ENCODE data around the gene REG3G. TPM values are rescaled to one million over a fixed set of nuclear protein-coding genes. Genes with fewer than 3 reads are reported as not detected.

The REG3G gene
- total RNA-seq, 1 donor from 2014 or later: not detected

DNA sequence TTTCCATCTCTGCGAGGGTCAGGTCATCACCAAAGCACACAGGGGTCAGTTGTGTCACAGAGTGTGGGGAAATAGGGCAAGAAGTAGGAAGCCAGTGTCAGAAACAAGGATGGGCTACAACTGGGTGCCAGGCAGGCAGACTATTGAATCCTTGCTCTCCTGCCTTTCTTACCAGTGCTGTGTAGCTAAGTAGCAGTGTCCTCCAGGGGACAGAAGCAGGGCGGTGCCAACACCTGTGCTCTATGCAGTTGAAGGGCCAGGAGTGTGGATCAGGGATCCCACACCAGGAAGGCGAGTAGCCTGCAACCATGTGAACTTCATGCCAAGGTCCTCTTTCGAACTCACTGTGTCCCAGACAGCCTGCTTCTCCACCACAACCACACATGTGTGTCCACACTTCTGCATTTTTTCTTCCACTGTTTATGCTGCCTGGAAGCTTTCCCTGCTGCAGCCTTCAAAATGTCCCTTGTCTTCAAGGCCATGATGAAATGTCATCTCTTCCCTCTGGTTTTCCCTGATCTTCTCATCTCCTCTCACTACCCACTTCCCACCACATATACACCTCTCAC, 25.4 kb upstream of the REG3G start:
- TF ChIP-seq CTCF (IDR thresholded peaks at IDR 0.05): no peak

DNA sequence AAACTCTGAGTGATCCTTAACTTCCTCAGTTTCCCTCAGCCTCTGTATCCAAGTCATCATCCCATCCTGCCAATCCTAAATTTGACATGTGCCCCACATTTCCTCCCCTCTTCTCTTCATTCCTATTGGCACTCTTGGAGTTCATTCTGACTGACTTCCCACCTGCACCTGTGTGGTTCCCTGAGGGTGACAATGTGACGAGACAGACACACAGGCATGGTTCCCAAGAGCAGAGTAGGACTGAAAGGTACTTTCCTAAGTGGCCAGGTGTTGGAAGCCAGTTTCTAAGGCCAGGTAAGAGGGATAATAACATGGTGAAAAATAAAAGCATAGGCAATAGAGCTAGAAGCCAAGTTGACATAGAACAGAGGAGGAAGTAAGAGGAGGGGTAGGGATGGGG, 24.2 kb upstream of the REG3G start:
- TF ChIP-seq CTCF (IDR thresholded peaks at IDR 0.05): no peak
- Histone ChIP-seq H3K36me3 (no peaks in the 10 kb centered on the region), H3K4me1 (no peaks in the 10 kb centered on the region), H3K27me3 (ENCODE audit: low read depth) (no peaks in the 10 kb centered on the region), H3K27ac (no peak overlapping the region), H3K4me3 (no peak overlapping the region), H3K9me3 (no peaks in the 10 kb centered on the region)
- ATAC-seq: no peak
- DNase-seq: no peak
- intact Hi-C loops (cut with DNase I): no loop called here

More for the DNA sequence above, 25.4 kb upstream of the REG3G start:
- intact Hi-C loops (cut with DNase I): no loop called here
- ATAC-seq (peak; percentile 40 to 53), DNase-seq (no peak)
- Histone ChIP-seq H3K27me3 (ENCODE audit: low read depth) (peaks cover under 1% of the 10 kb centered on the region), H3K36me3 (no peaks in the 10 kb centered on the region), H3K27ac (no peak overlapping the region), H3K4me1 (no peaks in the 10 kb centered on the region), H3K4me3 (no peak overlapping the region), H3K9me3 (no peaks in the 10 kb centered on the region)

GRCh38 chr2:79004680-79005079, 20.8 kb upstream of the REG3G start:
- no peaks in the 10 kb centered on the region for H3K27me3 ChIP-seq (ENCODE audit: low read depth)
- intact Hi-C loops (cut with DNase I): no loop called here
- DNase-seq: no peak
- no peak overlapping the region for H3K27ac ChIP-seq
- H3K4me3 ChIP-seq: no peak overlapping the region
- no peak for ATAC-seq
- H3K36me3 ChIP-seq: no peaks in the 10 kb centered on the region
- no peaks in the 10 kb centered on the region for H3K4me1 ChIP-seq
- no peak for TF ChIP-seq CTCF (IDR thresholded peaks at IDR 0.05)
- no peaks in the 10 kb centered on the region for H3K9me3 ChIP-seq

- Histone ChIP-seq H3K36me3 (no peaks in the 10 kb centered on the region), H3K27ac (no peak overlapping the region), H3K4me3 (no peak overlapping the region), H3K4me1 (no peaks in the 10 kb centered on the region), H3K9me3 (no peaks in the 10 kb centered on the region), H3K27me3 (ENCODE audit: low read depth) (no peaks in the 10 kb centered on the region)
- no peak for TF ChIP-seq CTCF (IDR thresholded peaks at IDR 0.05)
- DNase-seq (no peak), ATAC-seq (no peak)
- intact Hi-C loops (cut with DNase I): no loop called here
Measured at GRCh38 chr2:79005216-79005615, 20.3 kb upstream of the REG3G start.

GRCh38 chr2:79009388-79009787, 16.1 kb upstream of the REG3G start:
- no peak for TF ChIP-seq CTCF (IDR thresholded peaks at IDR 0.05)
- Histone ChIP-seq H3K4me3 (no peak overlapping the region), H3K9me3 (no peaks in the 10 kb centered on the region), H3K27me3 (ENCODE audit: low read depth) (no peaks in the 10 kb centered on the region), H3K36me3 (no peaks in the 10 kb centered on the region), H3K27ac (no peak overlapping the region), H3K4me1 (no peaks in the 10 kb centered on the region)
- ATAC-seq (no peak), DNase-seq (no peak)
- intact Hi-C loops (cut with DNase I): no loop called here

GRCh38 chr2:79011496-79011895, 14.0 kb upstream of the REG3G start:
- intact Hi-C loops (cut with DNase I): no loop called here
- ATAC-seq (no peak), DNase-seq (no peak)
- H3K4me1 ChIP-seq: no peaks in the 10 kb centered on the region
- H3K36me3 ChIP-seq: no peaks in the 10 kb centered on the region
- no peak overlapping the region for H3K4me3 ChIP-seq
- TF ChIP-seq CTCF (IDR thresholded peaks at IDR 0.05): no peak
- no peaks in the 10 kb centered on the region for H3K27me3 ChIP-seq (ENCODE audit: low read depth)
- no peaks in the 10 kb centered on the region for H3K9me3 ChIP-seq
- no peak overlapping the region for H3K27ac ChIP-seq

Data from lower lobe of right lung (tissue), 2 donors.